Uterus (tissue), 2 donors: ENCODE results near the gene TLR10.

Source experiments
- POLR2A ChIP-seq, 2 donors: fragments of 450-650 bp; IDR thresholded peaks; one replicate each; pipeline ENCODE4 v1.6.1; 2016; ENCODE audit warnings: antibody characterized with exemption in 2 of 2, mild to moderate bottlenecking in 1 of 2, moderate library complexity in 1 of 2
- TF ChIP-seq, protein P1 (sequence below), 4 experiments: fragments of 200-600 bp in 2 of 4; fragments of 450-650 bp in 2 of 4; sonication (generic) in 2 of 4; IDR thresholded peaks; one replicate each; pipeline ENCODE4 v1.5.1; 2016 to 2019; ENCODE audit warnings: antibody characterized with exemption in 4 of 4, mild to moderate bottlenecking in 2 of 4, moderate library complexity in 1 of 4

DNA sequence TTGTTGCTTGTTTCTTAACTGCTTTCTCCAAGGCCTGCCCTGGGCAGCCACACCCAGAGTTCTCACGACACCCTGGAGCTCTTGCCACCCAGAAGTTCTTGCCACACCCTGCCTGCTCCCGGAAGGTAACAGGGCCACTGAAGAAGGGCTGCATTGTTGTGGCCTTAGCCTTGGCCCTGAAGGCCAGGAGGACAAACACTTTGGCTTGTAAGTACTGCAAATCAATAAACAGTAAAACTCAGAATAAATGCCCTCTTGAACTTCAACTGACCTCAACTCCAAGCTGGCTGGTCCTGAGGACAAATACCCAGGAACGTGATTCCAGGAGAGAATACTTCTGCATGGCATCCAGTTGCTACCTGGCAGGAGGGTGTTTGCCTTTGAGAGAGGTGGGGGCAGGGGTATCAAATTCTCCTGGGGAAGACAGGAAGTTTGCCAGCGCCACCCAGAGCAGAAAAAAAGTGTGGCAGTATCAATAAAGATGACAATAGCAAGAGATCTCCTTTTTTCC lies 54.1 kb downstream of the TLR10 start:
- TF ChIP-seq, protein P1, sequence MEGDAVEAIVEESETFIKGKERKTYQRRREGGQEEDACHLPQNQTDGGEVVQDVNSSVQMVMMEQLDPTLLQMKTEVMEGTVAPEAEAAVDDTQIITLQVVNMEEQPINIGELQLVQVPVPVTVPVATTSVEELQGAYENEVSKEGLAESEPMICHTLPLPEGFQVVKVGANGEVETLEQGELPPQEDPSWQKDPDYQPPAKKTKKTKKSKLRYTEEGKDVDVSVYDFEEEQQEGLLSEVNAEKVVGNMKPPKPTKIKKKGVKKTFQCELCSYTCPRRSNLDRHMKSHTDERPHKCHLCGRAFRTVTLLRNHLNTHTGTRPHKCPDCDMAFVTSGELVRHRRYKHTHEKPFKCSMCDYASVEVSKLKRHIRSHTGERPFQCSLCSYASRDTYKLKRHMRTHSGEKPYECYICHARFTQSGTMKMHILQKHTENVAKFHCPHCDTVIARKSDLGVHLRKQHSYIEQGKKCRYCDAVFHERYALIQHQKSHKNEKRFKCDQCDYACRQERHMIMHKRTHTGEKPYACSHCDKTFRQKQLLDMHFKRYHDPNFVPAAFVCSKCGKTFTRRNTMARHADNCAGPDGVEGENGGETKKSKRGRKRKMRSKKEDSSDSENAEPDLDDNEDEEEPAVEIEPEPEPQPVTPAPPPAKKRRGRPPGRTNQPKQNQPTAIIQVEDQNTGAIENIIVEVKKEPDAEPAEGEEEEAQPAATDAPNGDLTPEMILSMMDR (IDR thresholded peaks at IDR 0.05), result no peak
- TF ChIP-seq POLR2A (IDR thresholded peaks at IDR 0.05), result no peak
